H9 (cell line): Measurements from ENCODE around the gene GCH1. TPM values are rescaled to one million over a fixed set of nuclear protein-coding genes. Genes with fewer than 3 reads are reported as not detected.

ENCODE experiments used
- DNase-seq: peaks from one replicate; pipeline ENCODE4 v3.0.0-alpha.2; 2017
- H2AFZ ChIP-seq: one replicate; pipeline ENCODE4 v1.6.1; 2013; ENCODE audit warnings: mild to moderate bottlenecking, low read length, control low read depth, moderate library complexity
- H2AK5ac ChIP-seq: 2 replicates; pipeline ENCODE4 v1.6.1; 2013; ENCODE audit warnings: low read length, control low read depth, mixed read lengths; ENCODE audit not compliant: insufficient read length
- H2BK120ac ChIP-seq: one replicate; pipeline ENCODE4 v1.6.1; 2013; ENCODE audit warnings: low read depth, mild to moderate bottlenecking, low read length, control low read depth, inconsistent platforms; ENCODE audit not compliant: poor library complexity, severe bottlenecking
- H2BK12ac ChIP-seq: 2 replicates; pipeline ENCODE4 v1.6.1; 2013; ENCODE audit warnings: low read length, control low read depth, mixed read lengths, low read depth; ENCODE audit not compliant: insufficient read length
- H2BK15ac ChIP-seq: 2 replicates; pipeline ENCODE4 v1.6.1; 2013; ENCODE audit warnings: low read depth, low read length, control low read depth
- H2BK20ac ChIP-seq: one replicate; pipeline ENCODE4 v1.6.1; 2013; ENCODE audit warnings: low read depth, mild to moderate bottlenecking, low read length, control low read depth, inconsistent platforms; ENCODE audit not compliant: poor library complexity, severe bottlenecking
- H2BK5ac ChIP-seq: 2 replicates; pipeline ENCODE4 v1.6.1; 2013; ENCODE audit warnings: low read length, control low read depth, mixed read lengths; ENCODE audit not compliant: insufficient read length
- H3K14ac ChIP-seq: 2 replicates; pipeline ENCODE4 v1.6.1; 2013; ENCODE audit warnings: low read length, control low read depth; ENCODE audit not compliant: insufficient read depth
- H3K18ac ChIP-seq: 2 replicates; pipeline ENCODE4 v1.6.1; 2013; ENCODE audit warnings: low read depth, mild to moderate bottlenecking, mixed read lengths, low read length, control low read depth; ENCODE audit not compliant: insufficient read length
- H3K23ac ChIP-seq: 2 replicates; pipeline ENCODE4 v1.6.1; 2013; ENCODE audit warnings: low read length, control low read depth, mixed read lengths, low read depth; ENCODE audit not compliant: insufficient read length
- H3K23me2 ChIP-seq: 2 replicates; pipeline ENCODE4 v1.6.1; 2013; ENCODE audit warnings: low read depth, mild to moderate bottlenecking, mixed read lengths, low read length, control low read depth; ENCODE audit not compliant: insufficient read length, poor library complexity, severe bottlenecking
- H3K27ac ChIP-seq: 2 replicates; pipeline ENCODE4 v1.5.1; 2013; ENCODE audit warnings: low read length, control low read depth, mixed read lengths, low read depth; ENCODE audit not compliant: insufficient read length
- H3K27me3 ChIP-seq: 2 replicates; pipeline ENCODE4 v1.6.1; 2013; ENCODE audit warnings: low read length, control low read depth, inconsistent platforms; ENCODE audit not compliant: insufficient read depth
- H3K4ac ChIP-seq: 2 replicates; pipeline ENCODE4 v1.6.1; 2013; ENCODE audit warnings: low read depth, mild to moderate bottlenecking, control low read depth, inconsistent platforms, low read length, moderate library complexity
- H3K4me1 ChIP-seq: 2 replicates; pipeline ENCODE4 v1.6.1; 2013; ENCODE audit warnings: low read length, control low read depth, inconsistent platforms; ENCODE audit not compliant: insufficient read depth
- H3K4me2 ChIP-seq: 2 replicates; pipeline ENCODE4 v1.6.1; 2013; ENCODE audit warnings: low read length, control low read depth, mixed read lengths; ENCODE audit not compliant: insufficient read length, insufficient read depth
- H3K56ac ChIP-seq: 2 replicates; pipeline ENCODE4 v1.6.1; 2013; ENCODE audit warnings: low read depth, mild to moderate bottlenecking, mixed read lengths, low read length, control low read depth; ENCODE audit not compliant: insufficient read length
- H3K79me1 ChIP-seq: 2 replicates; pipeline ENCODE4 v1.6.1; 2013; ENCODE audit warnings: low read depth, mild to moderate bottlenecking, moderate library complexity, low read length, control low read depth, inconsistent platforms; ENCODE audit not compliant: insufficient read depth, poor library complexity, severe bottlenecking
- H3K79me2 ChIP-seq: 2 replicates; pipeline ENCODE4 v1.6.1; 2013; ENCODE audit warnings: low read length, control low read depth, inconsistent platforms; ENCODE audit not compliant: insufficient read depth
- H3K9ac ChIP-seq: 2 replicates; pipeline ENCODE4 v1.6.1; 2013; ENCODE audit warnings: low read length, control low read depth, mixed read lengths; ENCODE audit not compliant: insufficient read length; ENCODE audit errors: extremely low read depth
- H3K9me3 ChIP-seq: one replicate; pipeline ENCODE4 v1.6.1; 2013; ENCODE audit warnings: low read depth, low read length, inconsistent platforms; ENCODE audit not compliant: control insufficient read depth
- H3T11ph ChIP-seq: one replicate; pipeline ENCODE4 v1.6.1; 2013; ENCODE audit warnings: mild to moderate bottlenecking, low read length, control low read depth, inconsistent platforms
- H4K20me1 ChIP-seq: one replicate; pipeline ENCODE4 v1.6.1; 2013; ENCODE audit not compliant: control insufficient read depth, insufficient read length, insufficient read depth
- H4K5ac ChIP-seq: 2 replicates; pipeline ENCODE4 v1.6.1; 2013; ENCODE audit warnings: low read depth, mild to moderate bottlenecking, mixed read lengths, low read length, control low read depth; ENCODE audit not compliant: insufficient read length
- H4K8ac ChIP-seq: replicated peaks from 2 replicates; pipeline ENCODE4 v1.6.1; 2013; ENCODE audit warnings: low read length, control low read depth, mixed read lengths, low read depth; ENCODE audit not compliant: insufficient read length
- H4K91ac ChIP-seq: 2 replicates; pipeline ENCODE4 v1.6.1; 2013; ENCODE audit warnings: low read depth, mild to moderate bottlenecking, moderate library complexity, mixed read lengths, low read length, control low read depth; ENCODE audit not compliant: insufficient read length
- H3K27ac Mint-ChIP-seq, 3 experiments: 2 replicates in 2 of 3; 3 replicates in 1 of 3; pipeline ENCODE4 v1.8.0; 2020 to 2021; ENCODE audit warnings: mixed read lengths in 3 of 3, mild to moderate bottlenecking in 1 of 3, moderate library complexity in 1 of 3
- H3K27me3 Mint-ChIP-seq: 2 replicates; pipeline ENCODE4 v1.8.0; 2021; ENCODE audit warnings: low read depth, mild to moderate bottlenecking, moderate library complexity, mixed read lengths
- H3K36me3 Mint-ChIP-seq, 3 experiments: 2 replicates in 2 of 3; 3 replicates in 1 of 3; pipeline ENCODE4 v1.8.0; 2020 to 2021; ENCODE audit warnings: low read depth in 3 of 3, mixed read lengths in 3 of 3; ENCODE audit not compliant: insufficient read depth in 1 of 3
- H3K4me1 Mint-ChIP-seq, 2 experiments: 2 replicates each; pipeline ENCODE4 v1.8.0; 2020; ENCODE audit warnings: mixed read lengths in 2 of 2
- H3K4me3 Mint-ChIP-seq, 2 experiments: 2 replicates in 1 of 2; 3 replicates in 1 of 2; pipeline ENCODE4 v1.8.0; 2020 to 2021; ENCODE audit warnings: mild to moderate bottlenecking in 2 of 2, mixed read lengths in 2 of 2, moderate library complexity in 1 of 2
- H3K9me3 Mint-ChIP-seq, 2 experiments: 2 replicates in 1 of 2; 3 replicates in 1 of 2; pipeline ENCODE4 v1.8.0; 2020; ENCODE audit warnings: mild to moderate bottlenecking in 2 of 2, mixed read lengths in 2 of 2, moderate library complexity in 1 of 2
- WGBS: extraction: QIAGEN DNeasy Blood & Tissue Kit; methylation state at CpG from one replicate; pipeline ENCODE4 v1.1.7; 2013; ENCODE audit warnings: missing lambda C conversion rate, low lambda C conversion rate, mixed read lengths; ENCODE audit not compliant: insufficient read length; ENCODE audit errors: extremely low coverage; 5-methylcytosine and 5-hydroxymethylcytosine counted together
- total RNA-seq: library from RNA; stranded (reverse); gene quantifications from 2 replicates; pipeline ENCODE4 v1.2.1, GENCODE V29; 2021
- TF ChIP-seq, protein P1 (sequence below): fragments of 200-600 bp; sonication (generic); conservative IDR thresholded peaks from 3 replicates; pipeline ENCODE4 v1.8.0; 2021; ENCODE audit warnings: antibody characterized with exemption, mild to moderate bottlenecking

The GCH1 gene
- total RNA-seq, 1 experiment from 2014 or later, result 7.7 TPM

- H2BK20ac ChIP-seq, result no peak overlapping the region
- H3K9me3 ChIP-seq, result no peaks in the 10 kb centered on the region
- no peak overlapping the region for H2BK12ac ChIP-seq
- no peak overlapping the region for H2BK5ac ChIP-seq
- Mint-ChIP-seq H3K4me1 (no peaks in the 10 kb centered on the region), H3K27ac (no peak overlapping the region), H3K36me3 (peaks cover 0 to 6% (median under 1%) of the 10 kb centered on the region in 3 experiments; a peak in 2 of 7 replicates), H3K27me3 (no peaks in the 10 kb centered on the region), H3K9me3 (no peaks in the 10 kb centered on the region; a peak in 1 of 5 replicates), H3K4me3 (no peak overlapping the region)
- H3K27ac ChIP-seq, result no peak overlapping the region
- no peak overlapping the region for H3K23ac ChIP-seq
- no peaks in the 10 kb centered on the region; the same call in 1 of the 2 replicates for H3K4me1 ChIP-seq
- no peak overlapping the region for H3K14ac ChIP-seq
- H4K5ac ChIP-seq, result no peak overlapping the region
- no peak overlapping the region for H4K91ac ChIP-seq
- H4K20me1 ChIP-seq, result no peaks in the 10 kb centered on the region
- no peak overlapping the region for H3K4me2 ChIP-seq
- TF ChIP-seq, protein P1, sequence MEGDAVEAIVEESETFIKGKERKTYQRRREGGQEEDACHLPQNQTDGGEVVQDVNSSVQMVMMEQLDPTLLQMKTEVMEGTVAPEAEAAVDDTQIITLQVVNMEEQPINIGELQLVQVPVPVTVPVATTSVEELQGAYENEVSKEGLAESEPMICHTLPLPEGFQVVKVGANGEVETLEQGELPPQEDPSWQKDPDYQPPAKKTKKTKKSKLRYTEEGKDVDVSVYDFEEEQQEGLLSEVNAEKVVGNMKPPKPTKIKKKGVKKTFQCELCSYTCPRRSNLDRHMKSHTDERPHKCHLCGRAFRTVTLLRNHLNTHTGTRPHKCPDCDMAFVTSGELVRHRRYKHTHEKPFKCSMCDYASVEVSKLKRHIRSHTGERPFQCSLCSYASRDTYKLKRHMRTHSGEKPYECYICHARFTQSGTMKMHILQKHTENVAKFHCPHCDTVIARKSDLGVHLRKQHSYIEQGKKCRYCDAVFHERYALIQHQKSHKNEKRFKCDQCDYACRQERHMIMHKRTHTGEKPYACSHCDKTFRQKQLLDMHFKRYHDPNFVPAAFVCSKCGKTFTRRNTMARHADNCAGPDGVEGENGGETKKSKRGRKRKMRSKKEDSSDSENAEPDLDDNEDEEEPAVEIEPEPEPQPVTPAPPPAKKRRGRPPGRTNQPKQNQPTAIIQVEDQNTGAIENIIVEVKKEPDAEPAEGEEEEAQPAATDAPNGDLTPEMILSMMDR, result no peak
- no peak overlapping the region for H2BK120ac ChIP-seq
- H3K27me3 ChIP-seq, result no peaks in the 10 kb centered on the region
- DNase-seq, result no peak
- no peak overlapping the region for H3T11ph ChIP-seq
- no peak overlapping the region for H3K9ac ChIP-seq
- H3K56ac ChIP-seq, result no peak overlapping the region
- no peaks in the 10 kb centered on the region for H3K23me2 ChIP-seq
- H3K79me2 ChIP-seq, result no peaks in the 10 kb centered on the region
- no peak overlapping the region for H4K8ac ChIP-seq
- no peaks in the 10 kb centered on the region for H3K79me1 ChIP-seq
- H2BK15ac ChIP-seq, result no peak overlapping the region
- no peak overlapping the region for H2AK5ac ChIP-seq
- no peak overlapping the region for H3K18ac ChIP-seq
- no peak overlapping the region for H3K4ac ChIP-seq
- no peak overlapping the region for H2AFZ ChIP-seq
- no CpG with 5 or more reads among the region's 3 CpGs for WGBS
Measured at GRCh38 chr14:54931598-54932340, 29.1 kb upstream of the GCH1 start.
